Esophagus muscularis mucosa (tissue), 4 donors: ENCODE data around the gene AFF3.

ENCODE experiments used
- CTCF ChIP-seq, 3 experiments: fragments of 200-600 bp in 2 of 3; fragments of 450-650 bp in 1 of 3; sonication (generic) in 2 of 3; IDR thresholded peaks; one replicate each; pipeline ENCODE4 v1.5.1; 2017 to 2019; ENCODE audit warnings: antibody characterized with exemption in 3 of 3, mild to moderate bottlenecking in 2 of 3, moderate library complexity in 1 of 3
- EP300 ChIP-seq: sonication (generic); formaldehyde crosslinking; IDR thresholded peaks from one replicate; pipeline ENCODE4 v1.6.1; 2017; ENCODE audit warnings: antibody characterized with exemption
- POLR2A ChIP-seq: fragments of 450-650 bp; IDR thresholded peaks from one replicate; pipeline ENCODE4 v1.6.1; 2017; ENCODE audit warnings: antibody characterized with exemption, moderate library complexity, mild to moderate bottlenecking, low read depth
- POLR2AphosphoS5 ChIP-seq, 2 donors: sonication (generic); formaldehyde crosslinking; IDR thresholded peaks; one replicate each; pipeline ENCODE4 v1.6.1; 2017; ENCODE audit warnings: antibody characterized with exemption in 2 of 2

GRCh38 chr2:99865818-99866676, 276.3 kb downstream of the AFF3 start:
- TF ChIP-seq CTCF (IDR thresholded peaks at IDR 0.05): no peak
- no peak for TF ChIP-seq POLR2A
- no peak for TF ChIP-seq EP300
- no peak for TF ChIP-seq POLR2AphosphoS5 (IDR thresholded peaks at IDR 0.05)
